Activated CD8-positive, alpha-beta memory T cell treated with anti-CD3 and anti-CD28 coated beads, Interleukin-2, amount 10 ng/mL, durations not matched to agents 7 days and 5 days (primary cell): ENCODE data around the gene GZMH. TPM values are rescaled to one million over a fixed set of nuclear protein-coding genes. Genes with fewer than 3 reads are reported as not detected.
"Not testable (repeated sequence)": the region's sequence is repeated elsewhere in the genome, so short reads cannot be mapped to it uniquely, and the experiment has no call there.

Source experiments
- ATAC-seq: fragments of 150-1000 bp; cut with Tn5 transposase; one replicate; pipeline ENCODE4 v1.10.0; 2021; ENCODE audit warnings: moderate library complexity
- CTCF ChIA-PET: fragments of 350-600 bp; sonication (Branson Sonifier 250); formaldehyde crosslinking; loops from one replicate; lab custom pipeline; 2021; ENCODE audit warnings: antibody characterized with exemption; lab: Charles Lee
- DNase-seq: peaks from one replicate; pipeline ENCODE4 v3.0.0-alpha.2; 2020
- H3K27ac Mint-ChIP-seq: one replicate; pipeline ENCODE4 v1.8.0; 2021; ENCODE audit warnings: mild to moderate bottlenecking, mixed read lengths
- H3K27me3 Mint-ChIP-seq: one replicate; pipeline ENCODE4 v1.8.0; 2021; ENCODE audit warnings: mixed read lengths
- H3K36me3 Mint-ChIP-seq: one replicate; pipeline ENCODE4 v1.8.0; 2021; ENCODE audit warnings: mild to moderate bottlenecking, mixed read lengths
- H3K4me1 Mint-ChIP-seq: one replicate; pipeline ENCODE4 v1.8.0; 2021; ENCODE audit warnings: mixed read lengths
- H3K4me3 Mint-ChIP-seq: one replicate; pipeline ENCODE4 v1.8.0; 2021; ENCODE audit warnings: mild to moderate bottlenecking, moderate library complexity, mixed read lengths
- H3K9me3 Mint-ChIP-seq: one replicate; pipeline ENCODE4 v1.8.0; 2022; ENCODE audit warnings: low read depth, mixed read lengths
- total RNA-seq, 2 experiments: library from RNA; stranded (reverse); gene quantifications; one replicate each; pipeline ENCODE4 v1.2.3, GENCODE V29; 2021

Gene GZMH
- total RNA-seq, 2 experiments from 2014 or later: 35.8 to 80.0 TPM

DNA sequence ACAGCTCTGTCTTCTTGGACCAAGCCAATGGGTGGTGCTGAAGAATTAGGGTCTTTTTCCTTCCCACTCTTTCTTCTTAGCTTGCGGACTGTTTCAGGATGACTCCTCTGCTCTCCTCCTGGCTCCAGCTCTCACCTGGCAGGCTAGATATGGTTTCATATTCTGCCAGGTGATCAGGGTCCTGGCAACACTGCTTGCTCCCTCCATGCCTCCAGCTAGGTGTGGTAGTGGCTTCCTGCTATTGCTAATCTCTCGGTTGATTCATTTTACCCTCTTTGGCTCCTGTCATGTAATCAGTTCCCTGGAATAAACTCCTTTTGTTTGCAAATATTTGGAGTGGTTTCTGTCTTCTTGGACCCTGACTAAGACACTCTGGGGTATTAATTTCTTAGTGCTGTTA lies 4.3 kb upstream of the GZMH start:
- peaks cover 2% of the 10 kb centered on the region for H3K9me3 Mint-ChIP-seq
- H3K36me3 Mint-ChIP-seq: peaks cover 8% of the 10 kb centered on the region
- CTCF ChIA-PET: interaction anchor here (1.1 to 4.2 kb wide), 4 partner anchors 8 to 60 kb away, joined by 3 to 17 read pairs (median 4); no protein-coding TSS in a partner anchor
- H3K27me3 Mint-ChIP-seq: no peaks in the 10 kb centered on the region
- H3K4me3 Mint-ChIP-seq: no peak overlapping the region
- H3K27ac Mint-ChIP-seq: peak overlapping the region; percentile 22
- peaks cover 53% of the 10 kb centered on the region for H3K4me1 Mint-ChIP-seq
- DNase-seq (no peak), ATAC-seq (no peak)

- no peak overlapping the region for H3K27ac Mint-ChIP-seq
- peaks cover 8% of the 10 kb centered on the region for H3K36me3 Mint-ChIP-seq
- ATAC-seq (no peak), DNase-seq (no peak)
- CTCF ChIA-PET: interaction anchor here (1.1 to 4.2 kb wide), 5 partner anchors 8 to 61 kb away, joined by 3 to 17 read pairs (median 4); partner anchors contain the start of gene GZMB
- no peaks in the 10 kb centered on the region for H3K9me3 Mint-ChIP-seq
- no peaks in the 10 kb centered on the region for H3K27me3 Mint-ChIP-seq
- H3K4me1 Mint-ChIP-seq: peaks cover 58% of the 10 kb centered on the region
- no peak overlapping the region for H3K4me3 Mint-ChIP-seq
Observed at GRCh38 chr14:24613241-24613640, 3.8 kb upstream of the GZMH start.

- H3K27me3 Mint-ChIP-seq: no peaks in the 10 kb centered on the region
- DNase-seq: no peak
- H3K4me1 Mint-ChIP-seq: peaks cover 69% of the 10 kb centered on the region
- no peak overlapping the region for H3K4me3 Mint-ChIP-seq
- CTCF ChIA-PET: interaction anchor here (0.9 to 1.7 kb wide), 4 partner anchors 9 to 22 kb away, joined by 3 to 6 read pairs (median 4); partner anchors contain the start of gene GZMB
- H3K36me3 Mint-ChIP-seq: peaks cover 5% of the 10 kb centered on the region
- H3K27ac Mint-ChIP-seq: no peak overlapping the region
- no peak for ATAC-seq
- H3K9me3 Mint-ChIP-seq: no peaks in the 10 kb centered on the region
Observed at GRCh38 chr14:24612196-24612595, 2.7 kb upstream of the GZMH start.

- H3K36me3 Mint-ChIP-seq: peaks cover 5% of the 10 kb centered on the region
- H3K27ac Mint-ChIP-seq: peak overlapping the region; percentile 92
- CTCF ChIA-PET: interaction anchor here (0.6 to 6.7 kb wide), 13 partner anchors 12 to 153 kb away, joined by 3 to 87 read pairs (median 6); partner anchors contain the start of gene GZMB
- H3K4me1 Mint-ChIP-seq: peaks cover 74% of the 10 kb centered on the region
- H3K9me3 Mint-ChIP-seq: no peaks in the 10 kb centered on the region
- ATAC-seq (peak; percentile 25), DNase-seq (no peak)
- H3K27me3 Mint-ChIP-seq: no peaks in the 10 kb centered on the region
- peak overlapping the region; percentile 73 for H3K4me3 Mint-ChIP-seq
Observed at GRCh38 chr14:24607635-24608514, 1.6 kb downstream of the GZMH start.

DNA sequence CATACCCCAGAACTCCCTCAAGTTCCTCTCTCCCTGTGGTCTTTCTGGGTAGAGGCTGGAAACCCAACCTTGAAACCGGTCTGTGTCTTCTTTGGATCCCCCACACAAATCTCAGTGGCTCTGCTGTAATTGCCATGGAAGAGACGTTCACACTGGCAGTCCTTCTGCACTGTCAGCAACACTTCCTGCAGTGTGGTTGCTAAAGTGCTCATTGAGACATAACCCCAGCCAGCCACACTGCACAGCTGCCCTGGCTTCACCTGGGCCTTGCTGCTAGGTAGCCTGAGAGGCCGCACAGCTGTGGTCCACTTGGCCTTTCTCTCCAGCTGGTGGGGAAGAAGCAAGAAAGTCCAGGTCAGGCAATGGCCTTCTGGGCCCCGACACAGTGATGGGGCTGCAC lies 2.4 kb downstream of the GZMH start:
- peak; percentile 42 for ATAC-seq
- no peaks in the 10 kb centered on the region for H3K27me3 Mint-ChIP-seq
- peaks cover 66% of the 10 kb centered on the region for H3K4me1 Mint-ChIP-seq
- CTCF ChIA-PET: interaction anchor here (1.0 to 6.7 kb wide), 11 partner anchors 11 to 126 kb away, joined by 3 to 87 read pairs (median 11); partner anchors contain the start of gene GZMB
- peaks cover 5% of the 10 kb centered on the region for H3K36me3 Mint-ChIP-seq
- peak overlapping the region; percentile 92 for H3K27ac Mint-ChIP-seq
- H3K9me3 Mint-ChIP-seq: no peaks in the 10 kb centered on the region
- peak; percentile 64 for DNase-seq
- H3K4me3 Mint-ChIP-seq: peak overlapping the region; percentile 73

DNA sequence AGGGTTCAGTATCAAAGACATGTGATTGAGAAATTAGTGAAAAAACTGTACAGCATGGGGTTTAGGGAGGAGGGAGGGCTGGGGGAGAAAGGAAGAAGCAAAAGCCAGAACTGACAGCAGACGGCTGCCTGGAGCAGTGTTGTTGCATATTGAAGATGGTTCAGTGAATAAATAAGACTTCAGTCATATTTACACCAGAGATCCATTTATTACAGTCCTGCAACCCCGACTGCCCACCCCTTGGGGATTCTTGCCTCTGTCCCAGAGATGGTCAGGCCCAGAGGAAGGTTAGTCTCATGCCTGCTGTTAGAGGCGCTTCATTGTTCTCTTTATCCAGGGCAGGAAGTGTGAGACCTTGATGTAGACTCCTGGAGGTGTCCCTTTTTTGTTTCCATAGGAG lies 3.2 kb downstream of the GZMH start:
- Mint-ChIP-seq H3K4me1 (peaks cover 59% of the 10 kb centered on the region), H3K9me3 (no peaks in the 10 kb centered on the region), H3K27ac (peak overlapping the region; percentile 92), H3K27me3 (no peaks in the 10 kb centered on the region), H3K4me3 (peak overlapping the region; percentile 73), H3K36me3 (peaks cover 4% of the 10 kb centered on the region)
- CTCF ChIA-PET: interaction anchor here (0.7 to 6.7 kb wide), 25 partner anchors 9 to 199 kb away, joined by 3 to 87 read pairs (median 7); partner anchors contain the start of gene GZMB
- DNase-seq: no peak
- ATAC-seq: no peak

- Mint-ChIP-seq H3K27ac (peak overlapping the region; percentile 92), H3K27me3 (no peaks in the 10 kb centered on the region), H3K4me3 (peak overlapping the region; percentile 73), H3K4me1 (peaks cover 55% of the 10 kb centered on the region), H3K36me3 (peaks cover 3% of the 10 kb centered on the region), H3K9me3 (no peaks in the 10 kb centered on the region)
- CTCF ChIA-PET: interaction anchor here (0.7 to 6.7 kb wide), 27 partner anchors 9 to 200 kb away, joined by 3 to 87 read pairs (median 6); partner anchors contain the start of gene GZMB
- ATAC-seq: peak; percentile 79
- DNase-seq: peak; percentile 87
Observed at GRCh38 chr14:24605435-24606190, 3.9 kb downstream of the GZMH start.

DNA sequence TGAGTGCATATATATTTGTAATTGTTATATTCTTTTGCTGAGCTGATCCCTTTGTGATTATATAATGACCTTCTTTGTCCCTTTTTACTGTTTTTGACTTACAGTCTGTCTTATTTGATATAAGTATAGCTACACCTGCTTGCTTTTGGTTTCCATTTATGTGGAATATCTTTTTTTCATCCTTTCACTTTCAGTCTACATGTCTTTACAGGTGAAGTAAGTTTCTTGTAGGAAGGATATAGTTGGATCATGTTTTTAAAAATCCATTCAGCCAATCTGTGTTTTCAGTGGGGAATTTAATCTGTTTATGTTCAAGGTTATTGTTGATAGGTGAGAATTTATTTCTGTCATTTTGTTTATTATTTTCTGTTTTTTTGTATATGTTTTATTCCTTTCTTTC lies 12.1 kb downstream of the GZMH start:
- Mint-ChIP-seq H3K9me3 (peaks cover 19% of the 10 kb centered on the region), H3K4me3 (no peak overlapping the region), H3K27me3 (peaks cover 13% of the 10 kb centered on the region), H3K27ac (no peak overlapping the region), H3K4me1 (peaks cover 11% of the 10 kb centered on the region), H3K36me3 (peaks cover 19% of the 10 kb centered on the region)
- no peak for DNase-seq
- CTCF ChIA-PET: interaction anchor here (1.9 kb wide), 1 partner anchor 9 kb away, joined by 6 read pairs; no protein-coding TSS in a partner anchor
- ATAC-seq: no peak

- no peak for ATAC-seq
- H3K9me3 Mint-ChIP-seq: peaks cover 19% of the 10 kb centered on the region
- CTCF ChIA-PET: interaction anchor here (1.4 to 1.9 kb wide), 2 partner anchors 11 to 115 kb away, joined by 5 to 6 read pairs; no protein-coding TSS in a partner anchor
- no peak for DNase-seq
- H3K4me1 Mint-ChIP-seq: peaks cover 11% of the 10 kb centered on the region
- H3K27me3 Mint-ChIP-seq: peaks cover 25% of the 10 kb centered on the region
- H3K4me3 Mint-ChIP-seq: no peak overlapping the region
- no peak overlapping the region for H3K27ac Mint-ChIP-seq
- peaks cover 18% of the 10 kb centered on the region for H3K36me3 Mint-ChIP-seq
Observed at GRCh38 chr14:24595073-24595808, 14.2 kb downstream of the GZMH start.

- H3K27me3 Mint-ChIP-seq: peaks cover 37% of the 10 kb centered on the region
- H3K4me1 Mint-ChIP-seq, ATAC-seq, H3K36me3 Mint-ChIP-seq, H3K9me3 Mint-ChIP-seq, DNase-seq, H3K27ac Mint-ChIP-seq, CTCF ChIA-PET, H3K4me3 Mint-ChIP-seq: not testable (repeated sequence)
Observed at GRCh38 chr14:24591004-24591403, 18.5 kb downstream of the GZMH start.

GRCh38 chr14:24584402-24584801 lies 25.1 kb downstream of the GZMH start:
- H3K27ac Mint-ChIP-seq, H3K36me3 Mint-ChIP-seq, CTCF ChIA-PET, DNase-seq, H3K4me1 Mint-ChIP-seq, H3K9me3 Mint-ChIP-seq, H3K4me3 Mint-ChIP-seq, ATAC-seq: not testable (repeated sequence)
- H3K27me3 Mint-ChIP-seq: peaks cover 24% of the 10 kb centered on the region

- Mint-ChIP-seq H3K27ac (no peak overlapping the region), H3K4me1 (peaks cover 4% of the 10 kb centered on the region), H3K4me3 (no peak overlapping the region), H3K36me3 (no peaks in the 10 kb centered on the region), H3K27me3 (peaks cover 9% of the 10 kb centered on the region), H3K9me3 (no peaks in the 10 kb centered on the region)
- CTCF ChIA-PET: interaction anchor here (1.3 kb wide), 1 partner anchor 127 kb away, joined by 3 read pairs; no protein-coding TSS in a partner anchor
- ATAC-seq (no peak), DNase-seq (no peak)
Observed at GRCh38 chr14:24578558-24578957, 30.9 kb downstream of the GZMH start.
